HG02884 (cell line): ENCODE data around the gene EEF1AKMT2.

ENCODE experiments used
- ATAC-seq: cut with Tn5 transposase; IDR thresholded peaks from one replicate; pipeline ENCODE4 v1.9.1; 2021; ENCODE audit warnings: mild to moderate bottlenecking, moderate library complexity; ENCODE audit not compliant: unreplicated experiment

Gene EEF1AKMT2

GRCh38 chr10:124739119-124739921 is 52.4 kb downstream of the EEF1AKMT2 start:
- no peak for ATAC-seq

- no peak for ATAC-seq
Observed at GRCh38 chr10:124738441-124738840, 53.2 kb downstream of the EEF1AKMT2 start.

- no peak for ATAC-seq
Observed at GRCh38 chr10:124737708-124738107, 54.0 kb downstream of the EEF1AKMT2 start.

- no peak for ATAC-seq
Observed at GRCh38 chr10:124737221-124737620, 54.5 kb downstream of the EEF1AKMT2 start.

- no peak for ATAC-seq
Observed at GRCh38 chr10:124736491-124737136, 55.1 kb downstream of the EEF1AKMT2 start.

- ATAC-seq: no peak
Observed at GRCh38 chr10:124735491-124736286, 56.0 kb downstream of the EEF1AKMT2 start.

GRCh38 chr10:124734311-124735166 is 57.1 kb downstream of the EEF1AKMT2 start:
- no peak for ATAC-seq

GRCh38 chr10:124733571-124734245 is 58.0 kb downstream of the EEF1AKMT2 start:
- ATAC-seq: no peak

- ATAC-seq: peak; percentile 67
Observed at GRCh38 chr10:124732931-124733570, 58.6 kb downstream of the EEF1AKMT2 start.

- no peak for ATAC-seq
Observed at GRCh38 chr10:124731551-124731950, 60.1 kb downstream of the EEF1AKMT2 start.

GRCh38 chr10:124730790-124731189 is 60.9 kb downstream of the EEF1AKMT2 start:
- no peak for ATAC-seq

GRCh38 chr10:124728830-124729661 is 62.6 kb downstream of the EEF1AKMT2 start:
- no peak for ATAC-seq

- ATAC-seq: no peak
Observed at GRCh38 chr10:124728071-124728829, 63.4 kb downstream of the EEF1AKMT2 start.

GRCh38 chr10:124727361-124727960 is 64.2 kb downstream of the EEF1AKMT2 start:
- no peak for ATAC-seq

GRCh38 chr10:124725791-124726190 is 65.9 kb downstream of the EEF1AKMT2 start:
- no peak for ATAC-seq

- ATAC-seq: no peak
Observed at GRCh38 chr10:124725171-124725631, 66.5 kb downstream of the EEF1AKMT2 start.

GRCh38 chr10:124724279-124725027 is 67.2 kb downstream of the EEF1AKMT2 start:
- no peak for ATAC-seq
